OCI-LY7 (cell line): ENCODE data around the gene EIPR1.

Experiments
- CTCF ChIP-seq: fragments of 200-600 bp; sonication (generic); conservative IDR thresholded peaks from 2 replicates; pipeline ENCODE4 v1.5.1; 2014; ENCODE audit warnings: mild to moderate bottlenecking, antibody characterized with exemption, low read length, moderate library complexity, mixed read lengths
- EZH2phosphoT487 ChIP-seq: fragments of 200-600 bp; sonication (generic); IDR thresholded peaks from 2 replicates; pipeline ENCODE4 v1.6.1; 2018; ENCODE audit warnings: low read depth, borderline replicate concordance, mild to moderate bottlenecking, mixed run types, antibody characterized with exemption, low read length, moderate library complexity, mixed read lengths

GRCh38 chr2:3414133-3414860, 36.7 kb upstream of the EIPR1 start:
- TF ChIP-seq CTCF (no peak), EZH2phosphoT487 (no peak)
